Keratinocyte (primary cell): ENCODE measurements around the gene PLXNB2. TPM values are rescaled to one million over a fixed set of nuclear protein-coding genes. Genes with fewer than 3 reads are reported as not detected.

Experiments used
- DNase-seq: peaks from one replicate; pipeline ENCODE4 v3.0.0-alpha.2; 2011; ENCODE audit warnings: low read depth, missing footprints, low spot score
- FAIRE-seq: peaks from 2 replicates; lab custom pipeline; 2011; peaks lifted over from hg19 to GRCh38; lab: Jason Lieb, UNC
- H2AFZ ChIP-seq: 2 replicates; pipeline ENCODE4 v1.6.0; 2012; ENCODE audit warnings: low read length, control low read depth, inconsistent platforms; ENCODE audit not compliant: control insufficient read depth
- H3K27ac ChIP-seq: 2 replicates; pipeline ENCODE4 v1.5.1; 2011; ENCODE audit warnings: low read length; ENCODE audit not compliant: control insufficient read depth, insufficient read depth
- H3K27me3 ChIP-seq: 3 replicates; pipeline ENCODE4 v1.6.0; 2011; ENCODE audit warnings: low read length; ENCODE audit not compliant: control insufficient read depth, insufficient read depth; ENCODE audit errors: extremely low read depth
- H3K36me3 ChIP-seq, 2 experiments: 2 replicates in 1 of 2; 3 replicates in 1 of 2; pipeline ENCODE4 v1.5.1; 2011; ENCODE audit warnings: low read length in 2 of 2, mild to moderate bottlenecking in 1 of 2; ENCODE audit not compliant: control insufficient read depth in 2 of 2, insufficient read depth in 2 of 2; ENCODE audit errors: extremely low read depth in 1 of 2
- H3K4me1 ChIP-seq: 3 replicates; pipeline ENCODE4 v1.5.1; 2011; ENCODE audit warnings: low read length; ENCODE audit not compliant: control insufficient read depth, insufficient read depth; ENCODE audit errors: extremely low read depth
- H3K4me2 ChIP-seq: 3 replicates; pipeline ENCODE4 v1.6.0; 2011; ENCODE audit warnings: low read depth, low read length; ENCODE audit not compliant: control insufficient read depth, insufficient read depth; ENCODE audit errors: extremely low read depth
- H3K4me3 ChIP-seq, 3 experiments: fragments of 200-600 bp in 1 of 3; sonication (generic) in 1 of 3; 2 replicates in 2 of 3; 3 replicates in 1 of 3; pipeline ENCODE4 v1.5.1; 2011 to 2016; ENCODE audit warnings: low read length in 3 of 3, mild to moderate bottlenecking in 3 of 3, control low read depth in 2 of 3, inconsistent platforms in 1 of 3, low read depth in 1 of 3, mixed read lengths in 1 of 3, mixed run types in 1 of 3, moderate library complexity in 1 of 3; ENCODE audit not compliant: control insufficient read depth in 2 of 3, insufficient read depth in 2 of 3; ENCODE audit errors: extremely low read depth in 1 of 3
- H3K79me2 ChIP-seq: 2 replicates; pipeline ENCODE4 v1.6.0; 2012; ENCODE audit warnings: low read length; ENCODE audit not compliant: control insufficient read depth, insufficient read depth
- H3K9ac ChIP-seq: 3 replicates; pipeline ENCODE4 v1.6.0; 2011; ENCODE audit warnings: low read length; ENCODE audit not compliant: control insufficient read depth, insufficient read depth; ENCODE audit errors: extremely low read depth
- H3K9me1 ChIP-seq: 3 replicates; pipeline ENCODE4 v1.6.0; 2011; ENCODE audit warnings: low read length; ENCODE audit not compliant: control insufficient read depth, insufficient read depth; ENCODE audit errors: extremely low read depth
- H3K9me3 ChIP-seq: 2 replicates; pipeline ENCODE4 v1.5.1; 2012; ENCODE audit warnings: low read depth, low read length; ENCODE audit not compliant: control insufficient read depth
- H4K20me1 ChIP-seq: 3 replicates; pipeline ENCODE4 v1.6.0; 2011; ENCODE audit warnings: low read length; ENCODE audit not compliant: control insufficient read depth, insufficient read depth; ENCODE audit errors: extremely low read depth
- EZH2 ChIP-seq: IDR thresholded peaks from one replicate; pipeline ENCODE4 v1.6.1; 2012; ENCODE audit warnings: inconsistent platforms, mild to moderate bottlenecking, low read length, moderate library complexity
- dilution Hi-C: fragments of 300-500 bp; cut with MboI; formaldehyde crosslinking; loops from one replicate; pipeline ENCODE4 v1.7.0; 2020; ENCODE audit warnings: low sequenced_read_pairs; ENCODE audit not compliant: extremely low pct_ligation_motif_present
- polyA plus RNA-seq, 5 experiments: library from polyadenylated mRNA; depleted of rRNA in 3 of 5; stranded (reverse) in 3 of 5; stranded (forward) in 1 of 5; unstranded in 1 of 5; fragments of >200 nt; gene quantifications; 1 replicate in 1 of 5; 2 replicates in 3 of 5; 3 replicates in 1 of 5; pipeline versions ENCODE4 v1.2.1 to v1.2.3, GENCODE V29; 2011 to 2012; ENCODE audit warnings: missing spikeins in 2 of 5, low read depth in 1 of 5, low replicate concordance in 1 of 5
- TF ChIP-seq, protein P1 (sequence below), 3 experiments: IDR thresholded peaks in 1 of 3; conservative IDR thresholded peaks in 1 of 3; optimal IDR thresholded peaks in 1 of 3; 2 replicates in 2 of 3; 3 replicates in 1 of 3; pipeline versions ENCODE3 to v1.5.1; 2011; ENCODE audit warnings: low read length in 3 of 3, mild to moderate bottlenecking in 3 of 3, moderate library complexity in 2 of 3, control low read depth in 1 of 3, inconsistent platforms in 1 of 3; ENCODE audit not compliant: insufficient read depth in 2 of 3; ENCODE audit errors: extremely low read depth in 1 of 3

Gene PLXNB2
- polyA plus RNA-seq, 1 donor (not counting 4 experiments of a cell fraction or from before 2014, with no cell fraction given) = 44.3 TPM

DNA sequence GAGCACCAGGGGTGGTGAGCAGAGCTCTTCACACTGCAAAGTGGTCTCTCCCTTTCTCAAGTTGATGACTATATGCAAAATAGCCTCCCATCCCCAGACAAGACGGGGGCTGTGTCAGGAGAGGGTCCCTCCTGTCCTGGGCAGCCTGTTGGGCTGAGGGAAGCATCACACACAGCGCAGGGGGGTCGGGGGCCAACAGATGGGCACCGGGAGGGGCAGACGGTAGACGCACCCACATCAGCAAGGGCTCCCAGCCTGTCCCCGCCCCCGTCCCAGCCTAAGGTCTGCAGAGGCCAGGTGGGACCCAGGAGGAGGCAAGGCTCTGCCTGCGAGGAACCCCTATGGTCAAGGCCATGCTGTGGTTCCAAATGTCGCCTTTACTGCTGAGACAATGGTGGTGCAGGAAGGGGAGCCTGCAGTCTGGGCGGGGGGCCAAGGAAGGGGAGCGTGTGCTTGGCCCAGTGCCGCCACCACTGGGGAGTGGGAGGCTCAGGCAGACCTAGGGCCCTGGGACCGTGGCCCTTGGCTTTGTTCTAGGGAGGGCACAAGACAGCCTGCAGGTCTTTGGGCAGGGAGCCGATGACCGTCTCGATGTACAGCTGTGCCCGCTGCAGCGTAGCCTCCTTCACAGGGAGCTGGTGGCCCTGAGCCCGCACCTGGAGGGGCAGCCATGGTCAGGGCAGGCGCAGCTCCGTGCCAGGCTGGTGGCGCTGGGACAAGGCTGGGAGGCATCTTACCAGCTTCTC is 4.3 kb upstream of the PLXNB2 start:
- peaks cover 2% of the 10 kb centered on the region for H3K4me1 ChIP-seq
- H3K36me3 ChIP-seq = no peaks in the 10 kb centered on the region
- H3K27ac ChIP-seq = no peak overlapping the region
- DNase-seq (no peak), FAIRE-seq (no peak)
- H3K27me3 ChIP-seq = peaks cover 13% of the 10 kb centered on the region
- no peak overlapping the region for H3K4me2 ChIP-seq
- no peak overlapping the region for H3K4me3 ChIP-seq
- no peaks in the 10 kb centered on the region for H4K20me1 ChIP-seq
- dilution Hi-C loops = no loop called here
- H3K9ac ChIP-seq = no peak overlapping the region
- H3K79me2 ChIP-seq = peaks cover 2% of the 10 kb centered on the region
- H3K9me3 ChIP-seq = no peaks in the 10 kb centered on the region
- no peaks in the 10 kb centered on the region for H3K9me1 ChIP-seq
- H2AFZ ChIP-seq = no peak overlapping the region
- no peak for TF ChIP-seq EZH2
- TF ChIP-seq, protein P1, sequence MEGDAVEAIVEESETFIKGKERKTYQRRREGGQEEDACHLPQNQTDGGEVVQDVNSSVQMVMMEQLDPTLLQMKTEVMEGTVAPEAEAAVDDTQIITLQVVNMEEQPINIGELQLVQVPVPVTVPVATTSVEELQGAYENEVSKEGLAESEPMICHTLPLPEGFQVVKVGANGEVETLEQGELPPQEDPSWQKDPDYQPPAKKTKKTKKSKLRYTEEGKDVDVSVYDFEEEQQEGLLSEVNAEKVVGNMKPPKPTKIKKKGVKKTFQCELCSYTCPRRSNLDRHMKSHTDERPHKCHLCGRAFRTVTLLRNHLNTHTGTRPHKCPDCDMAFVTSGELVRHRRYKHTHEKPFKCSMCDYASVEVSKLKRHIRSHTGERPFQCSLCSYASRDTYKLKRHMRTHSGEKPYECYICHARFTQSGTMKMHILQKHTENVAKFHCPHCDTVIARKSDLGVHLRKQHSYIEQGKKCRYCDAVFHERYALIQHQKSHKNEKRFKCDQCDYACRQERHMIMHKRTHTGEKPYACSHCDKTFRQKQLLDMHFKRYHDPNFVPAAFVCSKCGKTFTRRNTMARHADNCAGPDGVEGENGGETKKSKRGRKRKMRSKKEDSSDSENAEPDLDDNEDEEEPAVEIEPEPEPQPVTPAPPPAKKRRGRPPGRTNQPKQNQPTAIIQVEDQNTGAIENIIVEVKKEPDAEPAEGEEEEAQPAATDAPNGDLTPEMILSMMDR (optimal IDR thresholded peaks at IDR 0.05 in 1 of 3, IDR thresholded peaks at IDR 0.05 in 1 of 3, conservative IDR thresholded peaks at IDR 0.05 in 1 of 3; ENCODE audit: extremely low read depth in 1 of 3, insufficient read depth in 2 of 3, low read length in 3 of 3) = no peak

DNA sequence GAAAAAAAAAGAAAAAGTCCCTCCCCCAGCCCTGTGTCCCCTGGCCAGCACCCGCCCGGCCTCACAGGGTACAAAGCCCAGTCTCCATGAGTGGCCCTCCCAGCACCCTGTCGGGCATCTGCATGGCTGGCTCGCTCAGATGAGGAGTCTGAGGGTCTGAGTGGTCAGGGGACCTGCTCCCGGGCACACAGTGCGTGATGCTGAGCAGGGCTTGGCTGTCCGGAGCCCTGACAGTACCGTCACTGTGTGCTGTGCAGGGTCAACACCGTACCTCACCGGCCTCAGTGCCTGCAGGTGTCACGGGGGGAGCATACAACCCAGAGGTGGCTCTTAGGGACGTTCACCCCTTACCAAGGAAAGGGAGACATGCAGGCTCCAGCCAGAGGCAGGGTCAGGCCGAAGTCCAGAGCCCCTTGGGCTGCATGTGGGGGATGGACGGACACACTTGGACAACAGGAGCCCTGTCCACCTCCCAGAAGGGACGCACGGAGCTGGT is 3.6 kb upstream of the PLXNB2 start:
- DNase-seq (no peak), FAIRE-seq (no peak)
- Histone ChIP-seq H3K9me3 (no peaks in the 10 kb centered on the region), H3K79me2 (peaks cover 8% of the 10 kb centered on the region), H3K27me3 (peaks cover 13% of the 10 kb centered on the region), H4K20me1 (no peaks in the 10 kb centered on the region), H3K4me1 (peaks cover 2% of the 10 kb centered on the region), H3K9ac (no peak overlapping the region), H3K36me3 (no peaks in the 10 kb centered on the region), H3K27ac (no peak overlapping the region), H2AFZ (no peak overlapping the region), H3K4me3 (no peak overlapping the region), H3K9me1 (no peaks in the 10 kb centered on the region), H3K4me2 (no peak overlapping the region)
- dilution Hi-C loops = no loop called here
- TF ChIP-seq EZH2 = no peak
- TF ChIP-seq, protein P1 (optimal IDR thresholded peaks at IDR 0.05 in 1 of 3, IDR thresholded peaks at IDR 0.05 in 1 of 3, conservative IDR thresholded peaks at IDR 0.05 in 1 of 3; ENCODE audit: extremely low read depth in 1 of 3, insufficient read depth in 2 of 3, low read length in 3 of 3) = no peak
